SK-N-SH treated with all-trans-retinoic acid at 6 μM for 48 hours (cell line): ENCODE data around the gene AIG1.

ENCODE experiments used
- ATAC-seq: fragments of 200-7000 bp; cut with Tn5 transposase; 3 replicates; pipeline ENCODE4 v1.9.1; 2020; ENCODE audit warnings: mild to moderate bottlenecking, moderate library complexity
- ARNTL ChIP-seq: fragments of 450-650 bp; formaldehyde crosslinking; IDR thresholded peaks from 2 replicates; pipeline ENCODE4 v1.5.0; 2020; ENCODE audit warnings: low read depth, mild to moderate bottlenecking, moderate library complexity, borderline replicate concordance
- BACH2 ChIP-seq: fragments of 250-450 bp; sonication (Bioruptor Pico); IDR thresholded peaks from 2 replicates; pipeline ENCODE4 v1.9.0; 2021; ENCODE audit warnings: mild to moderate bottlenecking, borderline replicate concordance
- CREB5 ChIP-seq: fragments of 250-450 bp; sonication (Bioruptor Pico); IDR thresholded peaks from 2 replicates; pipeline ENCODE4 v1.5.1; 2020; ENCODE audit warnings: low read depth, mild to moderate bottlenecking, moderate library complexity
- CSDC2 ChIP-seq: fragments of 250-450 bp; sonication (Bioruptor Pico); IDR thresholded peaks from 2 replicates; pipeline ENCODE4 v1.5.0; 2020; ENCODE audit warnings: mild to moderate bottlenecking, moderate library complexity
- CSRNP3 ChIP-seq: fragments of 250-450 bp; sonication (Bioruptor Pico); IDR thresholded peaks from 2 replicates; pipeline ENCODE4 v1.5.1; 2021; ENCODE audit warnings: mild to moderate bottlenecking, moderate library complexity
- GLIS3 ChIP-seq: fragments of 250-450 bp; sonication (Bioruptor Pico); IDR thresholded peaks from 2 replicates; pipeline ENCODE4 v1.5.0; 2020; ENCODE audit warnings: mild to moderate bottlenecking, moderate library complexity
- ISL1 ChIP-seq: fragments of 250-450 bp; sonication (Bioruptor Pico); IDR thresholded peaks from 2 replicates; pipeline ENCODE4 v2.1.2; 2022; ENCODE audit warnings: mild to moderate bottlenecking, moderate library complexity
- OSR1 ChIP-seq: fragments of 250-450 bp; sonication (Bioruptor Pico); IDR thresholded peaks from 2 replicates; pipeline ENCODE4 v1.8.0; 2022; ENCODE audit warnings: moderate library complexity, mild to moderate bottlenecking, inconsistent platforms
- PATZ1 ChIP-seq: fragments of 250-450 bp; sonication (Bioruptor Pico); IDR thresholded peaks from 2 replicates; pipeline ENCODE4 v1.8.0; 2020; ENCODE audit warnings: mild to moderate bottlenecking, moderate library complexity, borderline replicate concordance
- POU6F1 ChIP-seq: fragments of 250-450 bp; sonication (Bioruptor Pico); IDR thresholded peaks from 2 replicates; pipeline ENCODE4 v1.8.0; 2021; ENCODE audit warnings: low read depth, mild to moderate bottlenecking, moderate library complexity, borderline replicate concordance
- RARB ChIP-seq: fragments of 250-450 bp; sonication (Bioruptor Pico); IDR thresholded peaks from 2 replicates; pipeline ENCODE4 v1.8.0; 2021; ENCODE audit warnings: mild to moderate bottlenecking, moderate library complexity
- SNAI2 ChIP-seq: fragments of 250-450 bp; sonication (Bioruptor Pico); IDR thresholded peaks from 2 replicates; pipeline ENCODE4 v1.5.0; 2020; ENCODE audit warnings: mild to moderate bottlenecking, moderate library complexity
- TCF4 ChIP-seq: fragments of 250-450 bp; sonication (Bioruptor Pico); IDR thresholded peaks from 2 replicates; pipeline ENCODE4 v1.8.0; 2021; ENCODE audit warnings: mild to moderate bottlenecking, moderate library complexity, borderline replicate concordance
- TOX ChIP-seq: fragments of 250-450 bp; sonication (Bioruptor Pico); IDR thresholded peaks from 2 replicates; pipeline ENCODE4 v1.8.0; 2021; ENCODE audit warnings: mild to moderate bottlenecking, moderate library complexity, borderline replicate concordance
- TSHZ2 ChIP-seq: fragments of 250-450 bp; sonication (Bioruptor Pico); IDR thresholded peaks from 2 replicates; pipeline ENCODE4 v1.5.0; 2020; ENCODE audit warnings: mild to moderate bottlenecking, moderate library complexity
- ZC3H10 ChIP-seq: fragments of 250-450 bp; sonication (Bioruptor Pico); IDR thresholded peaks from 2 replicates; pipeline ENCODE4 v1.5.1; 2021; ENCODE audit warnings: mild to moderate bottlenecking, moderate library complexity
- ZFP3 ChIP-seq: fragments of 250-450 bp; sonication (Bioruptor Pico); IDR thresholded peaks from 2 replicates; pipeline ENCODE4 v1.5.0; 2020; ENCODE audit warnings: mild to moderate bottlenecking, moderate library complexity
- ZFP30 ChIP-seq: fragments of 450-650 bp; formaldehyde crosslinking; IDR thresholded peaks from 2 replicates; pipeline ENCODE4 v1.5.0; 2022; ENCODE audit warnings: mild to moderate bottlenecking, moderate library complexity
- ZNF565 ChIP-seq: fragments of 450-650 bp; formaldehyde crosslinking; conservative IDR thresholded peaks from 2 replicates; pipeline ENCODE4 v1.5.0; 2020; ENCODE audit warnings: low read depth, mild to moderate bottlenecking, moderate library complexity
- ZNF70 ChIP-seq: fragments of 450-650 bp; formaldehyde crosslinking; IDR thresholded peaks from 2 replicates; pipeline ENCODE4 v1.5.0; 2020; ENCODE audit warnings: mild to moderate bottlenecking, moderate library complexity
- ZNF8 ChIP-seq: fragments of 450-650 bp; formaldehyde crosslinking; IDR thresholded peaks from 2 replicates; pipeline ENCODE4 v1.5.0; 2020; ENCODE audit warnings: mild to moderate bottlenecking, moderate library complexity

Gene AIG1

GRCh38 chr6:143221698-143222097 lies 161.0 kb downstream of the AIG1 start:
- no peak; the same call in 2 of the 3 replicates for ATAC-seq
- TF ChIP-seq TOX (CRISPR knock-in tag) (no peak), ZFP30 (CRISPR knock-in tag) (no peak), ISL1 (no peak), RARB (CRISPR knock-in tag) (no peak), ZNF565 (CRISPR knock-in tag) (no peak), CSRNP3 (no peak), POU6F1 (no peak), GLIS3 (CRISPR knock-in tag) (no peak)

- ATAC-seq = no peak; the same call in 2 of the 3 replicates
- TF ChIP-seq TSHZ2 (CRISPR knock-in tag) (no peak), ZC3H10 (CRISPR knock-in tag) (no peak)
These were observed 161.6 kb downstream of the AIG1 start for GRCh38 chr6:143222310-143222709.

GRCh38 chr6:143222801-143223231 lies 162.1 kb downstream of the AIG1 start:
- no peak for ATAC-seq
- no peak for TF ChIP-seq PATZ1 (CRISPR knock-in tag)
- no peak for TF ChIP-seq BACH2 (CRISPR knock-in tag)

GRCh38 chr6:143223895-143224294 lies 163.2 kb downstream of the AIG1 start:
- ATAC-seq = no peak
- TF ChIP-seq BACH2 (CRISPR knock-in tag) = no peak
- TF ChIP-seq ISL1 = no peak
- no peak for TF ChIP-seq OSR1 (CRISPR knock-in tag)
- TF ChIP-seq ZNF70 (CRISPR knock-in tag) = no peak
- TF ChIP-seq ZFP3 (CRISPR knock-in tag) = no peak
- TF ChIP-seq RARB (CRISPR knock-in tag) = no peak
- TF ChIP-seq ZNF8 = no peak
- no peak for TF ChIP-seq CREB5 (CRISPR knock-in tag)

- ATAC-seq = no peak
- no peak for TF ChIP-seq CREB5 (CRISPR knock-in tag)
- TF ChIP-seq ARNTL (CRISPR knock-in tag) = no peak
- TF ChIP-seq SNAI2 = no peak
- TF ChIP-seq TCF4 (CRISPR knock-in tag) = no peak
- TF ChIP-seq ZC3H10 (CRISPR knock-in tag) = no peak
- no peak for TF ChIP-seq GLIS3 (CRISPR knock-in tag)
- TF ChIP-seq TOX (CRISPR knock-in tag) = no peak
- TF ChIP-seq PATZ1 (CRISPR knock-in tag) = no peak
- TF ChIP-seq CSDC2 = no peak
- no peak for TF ChIP-seq ZFP3 (CRISPR knock-in tag)
These were observed 163.8 kb downstream of the AIG1 start for GRCh38 chr6:143224516-143224915.
